Parathyroid adenoma (tissue), 2 donors: ENCODE results near the gene ULBP3.

Source experiments
- H2AFZ ChIP-seq: fragments of 300-600 bp; sonication (generic); one replicate; pipeline ENCODE4 v1.7.0; 2017; ENCODE audit warnings: antibody characterized with exemption, mild to moderate bottlenecking
- H3K27ac ChIP-seq: fragments of 300-600 bp; sonication (generic); one replicate; pipeline ENCODE4 v1.7.0; 2017
- H3K27me3 ChIP-seq: fragments of 300-600 bp; sonication (generic); one replicate; pipeline ENCODE4 v1.7.0; 2017; ENCODE audit warnings: low read length; ENCODE audit not compliant: control insufficient read depth, insufficient read depth
- H3K36me3 ChIP-seq: fragments of 300-600 bp; sonication (generic); one replicate; pipeline ENCODE4 v1.7.0; 2017; ENCODE audit warnings: low read length; ENCODE audit not compliant: control insufficient read depth, insufficient read depth
- H3K4me1 ChIP-seq: fragments of 300-600 bp; sonication (generic); one replicate; pipeline ENCODE4 v1.7.0; 2017; ENCODE audit warnings: control low read depth
- H3K4me2 ChIP-seq: fragments of 300-600 bp; sonication (generic); one replicate; pipeline ENCODE4 v1.7.0; 2017; ENCODE audit warnings: low read length
- H3K4me3 ChIP-seq: fragments of 300-600 bp; sonication (generic); one replicate; pipeline ENCODE4 v1.7.0; 2017; ENCODE audit warnings: low read depth, low read length
- H3K79me2 ChIP-seq: fragments of 300-600 bp; sonication (generic); one replicate; pipeline ENCODE4 v1.7.0; 2017; ENCODE audit warnings: control low read depth
- H3K9ac ChIP-seq: fragments of 300-600 bp; sonication (generic); one replicate; pipeline ENCODE4 v1.7.0; 2017; ENCODE audit warnings: mild to moderate bottlenecking
- H3K9me3 ChIP-seq: fragments of 300-600 bp; sonication (generic); one replicate; pipeline ENCODE4 v1.7.0; 2017; ENCODE audit warnings: low read length; ENCODE audit not compliant: control insufficient read depth
- CTCF ChIP-seq: fragments of 300-600 bp; sonication (generic); IDR thresholded peaks from one replicate; pipeline ENCODE4 v1.7.0; 2017; ENCODE audit warnings: antibody characterized with exemption, mild to moderate bottlenecking
- donor health status: primary hyperparathyroidism.

Gene ULBP3

DNA sequence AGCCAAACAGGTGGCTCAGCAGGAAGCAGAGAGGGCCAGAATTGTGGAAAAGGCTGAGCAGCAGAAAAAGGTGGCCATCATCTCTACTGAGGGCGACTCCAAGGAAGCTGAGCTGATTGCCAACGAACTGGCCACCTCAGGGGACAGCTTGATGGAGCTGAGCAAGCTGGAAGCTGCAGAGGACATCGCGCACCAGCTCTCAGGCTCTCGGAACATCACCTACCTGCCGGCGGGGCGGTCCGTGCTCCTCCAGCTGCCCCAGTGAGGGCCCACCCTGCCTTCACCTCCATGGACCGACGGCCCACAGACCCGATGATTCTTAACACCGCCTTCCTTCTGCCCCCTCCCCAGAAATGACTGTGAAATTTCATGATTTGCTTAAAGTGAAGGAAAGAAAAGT is 25.8 kb downstream of the ULBP3 start:
- H3K27ac ChIP-seq, result no peak overlapping the region
- no peak for TF ChIP-seq CTCF
- H3K4me2 ChIP-seq, result no peak overlapping the region
- no peak overlapping the region for H2AFZ ChIP-seq
- no peaks in the 10 kb centered on the region for H3K9me3 ChIP-seq
- H3K9ac ChIP-seq, result no peak overlapping the region
- no peak overlapping the region for H3K4me3 ChIP-seq
- H3K36me3 ChIP-seq, result no peaks in the 10 kb centered on the region
- H3K27me3 ChIP-seq, result no peaks in the 10 kb centered on the region
- no peaks in the 10 kb centered on the region for H3K79me2 ChIP-seq
- H3K4me1 ChIP-seq, result no peaks in the 10 kb centered on the region

- H3K4me3 ChIP-seq, result no peak overlapping the region
- peak overlapping the region; percentile 39 for H2AFZ ChIP-seq
- no peaks in the 10 kb centered on the region for H3K4me1 ChIP-seq
- H3K36me3 ChIP-seq, result no peaks in the 10 kb centered on the region
- no peak overlapping the region for H3K9ac ChIP-seq
- H3K27me3 ChIP-seq, result peaks cover 7% of the 10 kb centered on the region
- peak overlapping the region; percentile 8 for H3K4me2 ChIP-seq
- no peaks in the 10 kb centered on the region for H3K79me2 ChIP-seq
- no peaks in the 10 kb centered on the region for H3K9me3 ChIP-seq
- no peak for TF ChIP-seq CTCF
- H3K27ac ChIP-seq, result no peak overlapping the region
Measured at GRCh38 chr6:150038202-150039062, 30.5 kb downstream of the ULBP3 start.

GRCh38 chr6:150037526-150038201 is 31.3 kb downstream of the ULBP3 start:
- Histone ChIP-seq H3K4me3 (peak overlapping the region; percentile 3), H3K4me1 (no peaks in the 10 kb centered on the region), H3K4me2 (peak overlapping the region; percentile 8), H2AFZ (peak overlapping the region; percentile 39), H3K27me3 (peaks cover 7% of the 10 kb centered on the region), H3K36me3 (no peaks in the 10 kb centered on the region), H3K9me3 (no peaks in the 10 kb centered on the region), H3K27ac (no peak overlapping the region), H3K9ac (no peak overlapping the region), H3K79me2 (no peaks in the 10 kb centered on the region)
- TF ChIP-seq CTCF, result no peak

DNA sequence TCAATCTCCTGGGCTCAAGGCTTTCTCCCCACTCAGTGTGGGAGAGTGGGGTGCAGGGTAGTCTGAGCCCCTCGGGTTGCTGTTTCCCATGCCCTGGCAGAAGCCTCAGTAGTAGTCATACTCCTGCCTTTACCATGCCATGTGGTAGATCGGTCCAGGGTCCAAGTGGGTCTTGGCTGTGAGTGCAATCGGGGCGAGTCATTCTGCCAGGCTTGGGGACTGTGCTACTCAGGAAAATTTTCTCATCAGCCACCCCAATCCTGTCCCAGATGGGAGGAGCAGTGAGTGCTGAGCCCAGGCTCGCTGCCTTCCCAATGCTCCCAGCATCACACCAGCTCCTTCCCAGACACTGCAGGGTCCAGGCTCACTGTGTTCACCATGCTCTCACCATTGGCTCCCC is 32.8 kb downstream of the ULBP3 start:
- Histone ChIP-seq H3K4me2 (no peak overlapping the region), H2AFZ (no peak overlapping the region), H3K27ac (no peak overlapping the region), H3K27me3 (peaks cover 7% of the 10 kb centered on the region), H3K79me2 (no peaks in the 10 kb centered on the region), H3K36me3 (no peaks in the 10 kb centered on the region), H3K4me3 (no peak overlapping the region), H3K9me3 (no peaks in the 10 kb centered on the region), H3K4me1 (no peaks in the 10 kb centered on the region), H3K9ac (no peak overlapping the region)
- no peak for TF ChIP-seq CTCF
